SK-N-SH (cell line): ENCODE measurements around the gene VGLL3. TPM values are rescaled to one million over a fixed set of nuclear protein-coding genes. Genes with fewer than 3 reads are reported as not detected.

Experiments
- CTCF ChIA-PET: fragments of 300-600, 350-600 bp; formaldehyde crosslinking; extraction: SDS; loops from one replicate; lab custom pipeline; 2021; lab: Yijun Ruan, JAX
- POLR2A ChIA-PET: fragments of 350-600 bp; sonication (Branson Sonifier 250); formaldehyde crosslinking; extraction: SDS; loops from one replicate; lab custom pipeline; 2020; ENCODE audit warnings: antibody characterized with exemption, inconsistent platforms; lab: Yijun Ruan, JAX
- DNase-seq: peaks from one replicate; pipeline ENCODE4 v3.0.0; 2012
- H2AFZ ChIP-seq: fragments of 200-600 bp; sonication (generic); 2 replicates; pipeline ENCODE4 v1.8.1; 2016; ENCODE audit warnings: antibody characterized with exemption, mild to moderate bottlenecking, low read depth
- H3F3A ChIP-seq: fragments of 200-600 bp; sonication (generic); replicated peaks from 2 replicates; pipeline ENCODE3; 2016; ENCODE audit warnings: antibody characterized with exemption, mild to moderate bottlenecking; ENCODE audit not compliant: insufficient read depth
- H3K27ac ChIP-seq, 2 experiments: fragments of 200-500 bp in 1 of 2; fragments of 200-600 bp in 1 of 2; sonication (Bioruptor generic) in 1 of 2; sonication (generic), shearing (Covaris generic) in 1 of 2; 2 replicates each; pipeline versions ENCODE4 v1.5.1 to v1.6.1; 2014 to 2016; ENCODE audit warnings: low read depth in 2 of 2, inconsistent platforms in 1 of 2, low read length in 1 of 2, mild to moderate bottlenecking in 1 of 2, mixed read lengths in 1 of 2
- H3K27me3 ChIP-seq: fragments of 200-600 bp; sonication (generic), shearing (Covaris generic); 2 replicates; pipeline ENCODE4 v1.6.1; 2016; ENCODE audit warnings: mixed run types; ENCODE audit not compliant: insufficient read depth
- H3K36me3 ChIP-seq, 2 experiments: fragments of 200-500 bp in 1 of 2; fragments of 200-600 bp in 1 of 2; sonication (Bioruptor generic) in 1 of 2; sonication (generic) in 1 of 2; replicated peaks in 1 of 2; 2 replicates each; pipeline versions ENCODE3 to v1.5.1; 2014 to 2016; ENCODE audit warnings: low read length in 1 of 2, mild to moderate bottlenecking in 1 of 2; ENCODE audit not compliant: insufficient read depth in 2 of 2, control insufficient read depth in 1 of 2
- H3K4me1 ChIP-seq, 2 experiments: fragments of 200-500 bp in 1 of 2; fragments of 200-600 bp in 1 of 2; sonication (Bioruptor generic) in 1 of 2; sonication (generic), shearing (Covaris generic) in 1 of 2; 2 replicates each; pipeline versions ENCODE4 v1.5.1 to v1.6.1; 2014 to 2016; ENCODE audit warnings: low read depth in 1 of 2, low read length in 1 of 2, mixed run types in 1 of 2; ENCODE audit not compliant: insufficient read depth in 2 of 2, control insufficient read depth in 1 of 2
- H3K4me2 ChIP-seq: fragments of 200-600 bp; sonication (generic), shearing (Covaris generic); 2 replicates; pipeline ENCODE4 v1.6.1; 2017; ENCODE audit warnings: mixed run types
- H3K4me3 ChIP-seq, 2 experiments: fragments of 200-500 bp in 1 of 2; fragments of 200-600 bp in 1 of 2; sonication (Bioruptor generic) in 1 of 2; sonication (generic), shearing (Covaris generic) in 1 of 2; 2 replicates each; pipeline versions ENCODE4 v1.5.1 to v1.8.1; 2014 to 2016; ENCODE audit warnings: low read depth in 2 of 2, inconsistent platforms in 1 of 2, low read length in 1 of 2, mild to moderate bottlenecking in 1 of 2, mixed read lengths in 1 of 2, moderate library complexity in 1 of 2
- H3K79me2 ChIP-seq: fragments of 200-600 bp; sonication (generic); 2 replicates; pipeline ENCODE4 v1.8.1; 2017; ENCODE audit warnings: mild to moderate bottlenecking; ENCODE audit not compliant: insufficient read depth
- H3K9ac ChIP-seq: fragments of 200-600 bp; sonication (generic); 2 replicates; pipeline ENCODE4 v1.6.1; 2017; ENCODE audit warnings: mixed run types
- H3K9me2 ChIP-seq: fragments of 200-600 bp; sonication (generic); 2 replicates; pipeline ENCODE4 v1.6.1; 2017; ENCODE audit warnings: mixed run types
- H3K9me3 ChIP-seq: fragments of 200-600 bp; sonication (generic); 2 replicates; pipeline ENCODE4 v1.6.1; 2017; ENCODE audit warnings: mixed run types, mild to moderate bottlenecking, moderate library complexity
- H4K20me1 ChIP-seq: fragments of 200-600 bp; sonication (generic); 2 replicates; pipeline ENCODE4 v1.6.1; 2017; ENCODE audit warnings: mild to moderate bottlenecking, mixed run types; ENCODE audit not compliant: insufficient read depth
- CHD2 ChIP-seq: fragments of 150-350 bp; IDR thresholded peaks from 2 replicates; pipeline ENCODE4 v1.6.1; 2018; ENCODE audit warnings: low read length; ENCODE audit not compliant: partially characterized antibody
- ELF1 ChIP-seq: IDR thresholded peaks from 2 replicates; pipeline ENCODE4 v1.4.0; 2012
- EP300 ChIP-seq, 2 experiments: IDR thresholded peaks; 2 replicates each; pipeline versions ENCODE4 v1.4.0 to v1.6.1; 2012; ENCODE audit warnings: borderline replicate concordance in 1 of 2, low read depth in 1 of 2, low read length in 1 of 2
- FOXM1 ChIP-seq: IDR thresholded peaks from 2 replicates; pipeline ENCODE4 v1.4.0; 2012; ENCODE audit warnings: low read depth, mild to moderate bottlenecking
- GABPA ChIP-seq: IDR thresholded peaks from 2 replicates; pipeline ENCODE4 v1.4.0; 2012; ENCODE audit warnings: low read depth, mild to moderate bottlenecking
- GATA2 ChIP-seq: sonication (generic); formaldehyde crosslinking; IDR thresholded peaks from 2 replicates; pipeline ENCODE4 v1.5.0; 2020; ENCODE audit warnings: mild to moderate bottlenecking, missing genetic modification reagents
- POLR2AphosphoS5 ChIP-seq: IDR thresholded peaks from 2 replicates; pipeline ENCODE4 v1.6.1; 2012; ENCODE audit warnings: low read depth, low read length
- RCOR1 ChIP-seq: fragments of 150-350 bp; IDR thresholded peaks from 2 replicates; pipeline ENCODE4 v1.6.1; 2017; ENCODE audit warnings: antibody characterized with exemption, low read length
- SIN3A ChIP-seq: IDR thresholded peaks from 2 replicates; pipeline ENCODE4 v1.6.1; 2012; ENCODE audit warnings: low read depth, mild to moderate bottlenecking, low read length, moderate library complexity, borderline replicate concordance
- YY1 ChIP-seq: IDR thresholded peaks from 2 replicates; pipeline ENCODE4 v1.4.0; 2012; ENCODE audit warnings: low read depth, mild to moderate bottlenecking
- WGBS: methylation state at CpG from one replicate; pipeline ENCODE4 v1.1.6; 2017; ENCODE audit warnings: low lambda C conversion rate; 5-methylcytosine and 5-hydroxymethylcytosine counted together
- polyA plus RNA-seq, 3 experiments: library from polyadenylated mRNA; depleted of rRNA; stranded (reverse); fragments of >200 nt; gene quantifications; 2 replicates each; pipeline ENCODE4 v1.2.3, GENCODE V29; 2012
- TF ChIP-seq, protein P1 (sequence below): fragments of 150-350 bp; IDR thresholded peaks from 2 replicates; pipeline ENCODE4 v1.6.1; 2017; ENCODE audit warnings: antibody characterized with exemption, low read length, low read depth, borderline replicate concordance
- TF ChIP-seq, protein P2 (sequence below): IDR thresholded peaks from 2 replicates; pipeline ENCODE4 v1.6.1; 2012; ENCODE audit warnings: mild to moderate bottlenecking, low read depth, low read length, moderate library complexity
- TF ChIP-seq, protein P3 (sequence below): fragments of 150-350 bp; IDR thresholded peaks from 2 replicates; pipeline ENCODE4 v1.6.1; 2016; ENCODE audit warnings: mild to moderate bottlenecking, low read depth, low read length
- TF ChIP-seq, protein P4 (sequence below): IDR thresholded peaks from 2 replicates; pipeline ENCODE4 v1.4.0; 2012; ENCODE audit warnings: low read depth, borderline replicate concordance
- TF ChIP-seq, protein P5 (sequence below): IDR thresholded peaks from 2 replicates; pipeline ENCODE4 v1.4.0; 2012; ENCODE audit warnings: low read depth, borderline replicate concordance

Gene VGLL3
- polyA plus RNA-seq, 1 of the 3 experiments (the other 2 are of a cell fraction) = not detected

DNA sequence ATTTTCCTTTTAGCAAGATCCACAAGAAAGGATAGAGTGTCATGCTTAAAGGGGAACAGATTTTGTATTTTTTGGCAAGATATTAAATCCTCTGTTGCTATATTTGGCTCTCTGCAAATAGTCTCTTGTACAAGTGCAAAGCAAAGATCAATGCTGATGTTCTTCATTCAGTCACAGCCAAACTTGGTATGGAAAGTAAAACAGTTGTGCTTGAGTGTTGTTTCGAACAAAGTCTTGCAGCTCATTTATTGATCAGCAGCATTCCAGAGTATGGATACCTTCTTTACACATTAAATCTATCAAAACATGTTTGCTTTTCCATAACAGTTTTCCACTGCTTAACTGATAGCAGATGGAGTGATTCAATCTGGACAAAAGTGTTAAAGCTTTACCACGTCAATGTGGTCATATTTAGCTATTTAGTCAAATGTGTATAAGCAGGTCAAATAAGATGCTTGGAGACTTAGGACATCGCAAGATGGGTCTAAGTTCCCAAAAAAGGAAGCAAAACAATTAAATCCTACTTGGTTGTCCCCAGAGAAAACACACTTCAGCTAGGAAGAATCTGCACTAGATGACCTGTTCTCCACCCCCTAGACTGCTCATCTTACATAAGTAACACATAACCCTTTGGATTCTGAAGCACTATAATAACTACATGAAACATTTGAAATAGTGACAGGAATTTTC lies 52.4 kb downstream of the VGLL3 start:
- no peaks in the 10 kb centered on the region for H3K9me2 ChIP-seq
- WGBS = 14% methylated on average over 3 of the region's 3 CpGs
- no peak overlapping the region for H3K27ac ChIP-seq
- H4K20me1 ChIP-seq = no peaks in the 10 kb centered on the region
- POLR2A ChIA-PET = no interaction called here
- H3K27me3 ChIP-seq = no peaks in the 10 kb centered on the region; the same call in 1 of the 2 replicates
- no peak overlapping the region for H2AFZ ChIP-seq
- H3K9me3 ChIP-seq = no peaks in the 10 kb centered on the region
- H3K79me2 ChIP-seq = no peaks in the 10 kb centered on the region
- H3K4me1 ChIP-seq = no peaks in the 10 kb centered on the region
- no peak overlapping the region for H3K9ac ChIP-seq
- CTCF ChIA-PET = no interaction called here
- no peak overlapping the region for H3K4me2 ChIP-seq
- no peak overlapping the region for H3K4me3 ChIP-seq
- no peaks in the 10 kb centered on the region for H3K36me3 ChIP-seq
- no peak for DNase-seq
- no peaks in the 10 kb centered on the region for H3F3A ChIP-seq
- TF ChIP-seq, protein P1, sequence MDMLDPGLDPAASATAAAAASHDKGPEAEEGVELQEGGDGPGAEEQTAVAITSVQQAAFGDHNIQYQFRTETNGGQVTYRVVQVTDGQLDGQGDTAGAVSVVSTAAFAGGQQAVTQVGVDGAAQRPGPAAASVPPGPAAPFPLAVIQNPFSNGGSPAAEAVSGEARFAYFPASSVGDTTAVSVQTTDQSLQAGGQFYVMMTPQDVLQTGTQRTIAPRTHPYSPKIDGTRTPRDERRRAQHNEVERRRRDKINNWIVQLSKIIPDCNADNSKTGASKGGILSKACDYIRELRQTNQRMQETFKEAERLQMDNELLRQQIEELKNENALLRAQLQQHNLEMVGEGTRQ = no peak
- no peak for TF ChIP-seq GABPA
- TF ChIP-seq SIN3A = no peak
- TF ChIP-seq YY1 = no peak
- TF ChIP-seq FOXM1 = no peak
- TF ChIP-seq EP300 (IDR thresholded peaks at IDR 0.05; ENCODE audit: borderline replicate concordance in 1 of 2, low read depth in 1 of 2, low read length in 1 of 2) = no peak
- TF ChIP-seq, protein P2, sequence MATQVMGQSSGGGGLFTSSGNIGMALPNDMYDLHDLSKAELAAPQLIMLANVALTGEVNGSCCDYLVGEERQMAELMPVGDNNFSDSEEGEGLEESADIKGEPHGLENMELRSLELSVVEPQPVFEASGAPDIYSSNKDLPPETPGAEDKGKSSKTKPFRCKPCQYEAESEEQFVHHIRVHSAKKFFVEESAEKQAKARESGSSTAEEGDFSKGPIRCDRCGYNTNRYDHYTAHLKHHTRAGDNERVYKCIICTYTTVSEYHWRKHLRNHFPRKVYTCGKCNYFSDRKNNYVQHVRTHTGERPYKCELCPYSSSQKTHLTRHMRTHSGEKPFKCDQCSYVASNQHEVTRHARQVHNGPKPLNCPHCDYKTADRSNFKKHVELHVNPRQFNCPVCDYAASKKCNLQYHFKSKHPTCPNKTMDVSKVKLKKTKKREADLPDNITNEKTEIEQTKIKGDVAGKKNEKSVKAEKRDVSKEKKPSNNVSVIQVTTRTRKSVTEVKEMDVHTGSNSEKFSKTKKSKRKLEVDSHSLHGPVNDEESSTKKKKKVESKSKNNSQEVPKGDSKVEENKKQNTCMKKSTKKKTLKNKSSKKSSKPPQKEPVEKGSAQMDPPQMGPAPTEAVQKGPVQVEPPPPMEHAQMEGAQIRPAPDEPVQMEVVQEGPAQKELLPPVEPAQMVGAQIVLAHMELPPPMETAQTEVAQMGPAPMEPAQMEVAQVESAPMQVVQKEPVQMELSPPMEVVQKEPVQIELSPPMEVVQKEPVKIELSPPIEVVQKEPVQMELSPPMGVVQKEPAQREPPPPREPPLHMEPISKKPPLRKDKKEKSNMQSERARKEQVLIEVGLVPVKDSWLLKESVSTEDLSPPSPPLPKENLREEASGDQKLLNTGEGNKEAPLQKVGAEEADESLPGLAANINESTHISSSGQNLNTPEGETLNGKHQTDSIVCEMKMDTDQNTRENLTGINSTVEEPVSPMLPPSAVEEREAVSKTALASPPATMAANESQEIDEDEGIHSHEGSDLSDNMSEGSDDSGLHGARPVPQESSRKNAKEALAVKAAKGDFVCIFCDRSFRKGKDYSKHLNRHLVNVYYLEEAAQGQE = no peak
- TF ChIP-seq, protein P3, sequence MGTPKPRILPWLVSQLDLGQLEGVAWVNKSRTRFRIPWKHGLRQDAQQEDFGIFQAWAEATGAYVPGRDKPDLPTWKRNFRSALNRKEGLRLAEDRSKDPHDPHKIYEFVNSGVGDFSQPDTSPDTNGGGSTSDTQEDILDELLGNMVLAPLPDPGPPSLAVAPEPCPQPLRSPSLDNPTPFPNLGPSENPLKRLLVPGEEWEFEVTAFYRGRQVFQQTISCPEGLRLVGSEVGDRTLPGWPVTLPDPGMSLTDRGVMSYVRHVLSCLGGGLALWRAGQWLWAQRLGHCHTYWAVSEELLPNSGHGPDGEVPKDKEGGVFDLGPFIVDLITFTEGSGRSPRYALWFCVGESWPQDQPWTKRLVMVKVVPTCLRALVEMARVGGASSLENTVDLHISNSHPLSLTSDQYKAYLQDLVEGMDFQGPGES = no peak
- no peak for TF ChIP-seq CHD2
- TF ChIP-seq, protein P4, sequence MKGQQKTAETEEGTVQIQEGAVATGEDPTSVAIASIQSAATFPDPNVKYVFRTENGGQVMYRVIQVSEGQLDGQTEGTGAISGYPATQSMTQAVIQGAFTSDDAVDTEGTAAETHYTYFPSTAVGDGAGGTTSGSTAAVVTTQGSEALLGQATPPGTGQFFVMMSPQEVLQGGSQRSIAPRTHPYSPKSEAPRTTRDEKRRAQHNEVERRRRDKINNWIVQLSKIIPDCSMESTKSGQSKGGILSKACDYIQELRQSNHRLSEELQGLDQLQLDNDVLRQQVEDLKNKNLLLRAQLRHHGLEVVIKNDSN = no peak
- TF ChIP-seq, protein P5, sequence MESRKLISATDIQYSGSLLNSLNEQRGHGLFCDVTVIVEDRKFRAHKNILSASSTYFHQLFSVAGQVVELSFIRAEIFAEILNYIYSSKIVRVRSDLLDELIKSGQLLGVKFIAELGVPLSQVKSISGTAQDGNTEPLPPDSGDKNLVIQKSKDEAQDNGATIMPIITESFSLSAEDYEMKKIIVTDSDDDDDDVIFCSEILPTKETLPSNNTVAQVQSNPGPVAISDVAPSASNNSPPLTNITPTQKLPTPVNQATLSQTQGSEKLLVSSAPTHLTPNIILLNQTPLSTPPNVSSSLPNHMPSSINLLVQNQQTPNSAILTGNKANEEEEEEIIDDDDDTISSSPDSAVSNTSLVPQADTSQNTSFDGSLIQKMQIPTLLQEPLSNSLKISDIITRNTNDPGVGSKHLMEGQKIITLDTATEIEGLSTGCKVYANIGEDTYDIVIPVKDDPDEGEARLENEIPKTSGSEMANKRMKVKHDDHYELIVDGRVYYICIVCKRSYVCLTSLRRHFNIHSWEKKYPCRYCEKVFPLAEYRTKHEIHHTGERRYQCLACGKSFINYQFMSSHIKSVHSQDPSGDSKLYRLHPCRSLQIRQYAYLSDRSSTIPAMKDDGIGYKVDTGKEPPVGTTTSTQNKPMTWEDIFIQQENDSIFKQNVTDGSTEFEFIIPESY = no peak
- TF ChIP-seq RCOR1 = no peak
- TF ChIP-seq GATA2 (CRISPR knock-in tag) = no peak
- no peak for TF ChIP-seq ELF1
- TF ChIP-seq POLR2AphosphoS5 = no peak
